Spleen (tissue), 11 donors: ENCODE results near the gene MCC. TPM values are rescaled to one million over a fixed set of nuclear protein-coding genes. Genes with fewer than 3 reads are reported as not detected.

Source experiments
- DNase-seq: peaks from one replicate; pipeline ENCODE4 v3.0.0-alpha.2; 2020
- H3K27ac ChIP-seq, 8 donors: fragments of 200-600 bp; sonication (generic) in 7 of 8; 1 replicate in 4 of 8; 2 replicates in 4 of 8; pipeline versions ENCODE4 v1.5.0 to v1.8.0; 2016 to 2021; ENCODE audit warnings: inconsistent platforms in 4 of 8, mild to moderate bottlenecking in 4 of 8, moderate library complexity in 1 of 8
- H3K27me3 ChIP-seq, 7 donors: fragments of 200-600 bp; sonication (generic) in 6 of 7; replicated peaks in 1 of 7; 1 replicate in 4 of 7; 2 replicates in 3 of 7; pipeline versions ENCODE4 v1.5.0 to v1.8.0; 2016 to 2021; ENCODE audit warnings: inconsistent platforms in 3 of 7, mild to moderate bottlenecking in 1 of 7
- H3K36me3 ChIP-seq, 6 donors: fragments of 200-600 bp; sonication (generic) in 5 of 6; 1 replicate in 4 of 6; 2 replicates in 2 of 6; pipeline versions ENCODE4 v1.5.0 to v1.8.0; 2016 to 2021; ENCODE audit warnings: inconsistent platforms in 2 of 6
- H3K4me1 ChIP-seq, 6 donors: fragments of 200-600 bp; sonication (generic) in 5 of 6; 1 replicate in 3 of 6; 2 replicates in 3 of 6; pipeline versions ENCODE4 v1.5.0 to v1.8.0; 2016 to 2021; ENCODE audit warnings: inconsistent platforms in 3 of 6
- H3K4me3 ChIP-seq, 8 donors: fragments of 200-600 bp; sonication (generic) in 7 of 8; 1 replicate in 4 of 8; 2 replicates in 4 of 8; pipeline versions ENCODE4 v1.5.0 to v1.8.0; 2016 to 2021; ENCODE audit warnings: inconsistent platforms in 4 of 8, mild to moderate bottlenecking in 4 of 8, moderate library complexity in 2 of 8
- H3K9me3 ChIP-seq, 8 donors: fragments of 200-600 bp; sonication (generic) in 7 of 8; 1 replicate in 4 of 8; 2 replicates in 4 of 8; pipeline versions ENCODE4 v1.5.0 to v1.8.0; 2016 to 2021; ENCODE audit warnings: inconsistent platforms in 4 of 8
- POLR2A ChIP-seq, 3 donors: fragments of 450-650 bp; IDR thresholded peaks; one replicate each; pipeline ENCODE4 v1.5.1; 2017; ENCODE audit warnings: antibody characterized with exemption in 3 of 3, mild to moderate bottlenecking in 1 of 3
- POLR2AphosphoS5 ChIP-seq, 3 donors: sonication (generic); formaldehyde crosslinking; IDR thresholded peaks; one replicate each; pipeline ENCODE4 v1.5.1; 2017; ENCODE audit warnings: antibody characterized with exemption in 3 of 3
- WGBS, 5 donors: extraction: QIAGEN DNeasy Blood & Tissue Kit in 3 of 5; methylation state at CpG; one replicate each; pipeline versions ENCODE4 v1.1.5 to v1.1.7; 2013 to 2018; 5-methylcytosine and 5-hydroxymethylcytosine counted together
- intact Hi-C: fragments of 100-400 bp; cut with DNase I; formaldehyde crosslinking; loops from one replicate; pipeline ENCODE4 v1.15.0; 2023; ENCODE audit warnings: low total_unique reads
- polyA plus RNA-seq, 3 donors: library from polyadenylated mRNA; stranded (reverse); fragments of 200-250 nt; gene quantifications; one replicate each; pipeline ENCODE4 v1.2.1, GENCODE V29; 2013
- total RNA-seq, 7 donors: library from RNA; depleted of rRNA in 3 of 7; stranded (reverse); fragments of >200 nt in 3 of 7; fragmentation: NEBNext Ultra II Directional in 4 of 7; extraction: Animal tissue kit (Norgen Biotek cat#: 25700) in 4 of 7; gene quantifications; one replicate each; pipeline versions ENCODE4 v1.1.0 to v1.2.1, GENCODE V29; 2016 to 2021
- TF ChIP-seq, protein P1 (sequence below), 11 experiments: fragments of 200-600 bp in 7 of 11; fragments of 450-650 bp in 4 of 11; sonication (generic) in 4 of 11; IDR thresholded peaks in 8 of 11; conservative IDR thresholded peaks in 3 of 11; 1 replicate in 7 of 11; 2 replicates in 4 of 11; pipeline versions ENCODE4 v1.4.0 to v1.8.0; 2016 to 2021; ENCODE audit warnings: antibody characterized with exemption in 11 of 11, inconsistent platforms in 4 of 11, mild to moderate bottlenecking in 1 of 11
- donor health status: healthy with polysubstance abuse.
- donor health status: DM: no; HTN: no; CAD: no; lungs with moderate emphysema.
- donor health status: DM: no; HTN: no; CAD: no.
- donor health status: Bipolar disorder and iron deficiency.
- donor health status: healthy.
- donor health status: DM: no; HTN: no; CAD: no.
- donor health status: DM: yes; HTN: yes; CAD: no.

The MCC gene
- total and polyA plus RNA-seq, 10 donors: 1.3 to 32.8 (median 15.8) TPM

- Histone ChIP-seq H3K9me3 (peaks cover 0 to 3% (median 0%) of the 10 kb centered on the region in 8 donors), H3K4me3 (peak overlapping the region; percentile 65 to 95 (median 74)), H3K27me3 (peaks cover 0 to 64% (median 0%) of the 10 kb centered on the region in 7 donors), H3K4me1 (peaks cover 0 to 41% (median 18%) of the 10 kb centered on the region in 6 donors), H3K27ac (peak overlapping the region; percentile 70 to 86 (median 82)), H3K36me3 (no peaks in the 10 kb centered on the region)
- 0 to 1% (median 0%) methylated on average over 11 of the region's 11 CpGs for WGBS, 5 donors
- intact Hi-C loops: no loop called here
- TF ChIP-seq, protein P1, sequence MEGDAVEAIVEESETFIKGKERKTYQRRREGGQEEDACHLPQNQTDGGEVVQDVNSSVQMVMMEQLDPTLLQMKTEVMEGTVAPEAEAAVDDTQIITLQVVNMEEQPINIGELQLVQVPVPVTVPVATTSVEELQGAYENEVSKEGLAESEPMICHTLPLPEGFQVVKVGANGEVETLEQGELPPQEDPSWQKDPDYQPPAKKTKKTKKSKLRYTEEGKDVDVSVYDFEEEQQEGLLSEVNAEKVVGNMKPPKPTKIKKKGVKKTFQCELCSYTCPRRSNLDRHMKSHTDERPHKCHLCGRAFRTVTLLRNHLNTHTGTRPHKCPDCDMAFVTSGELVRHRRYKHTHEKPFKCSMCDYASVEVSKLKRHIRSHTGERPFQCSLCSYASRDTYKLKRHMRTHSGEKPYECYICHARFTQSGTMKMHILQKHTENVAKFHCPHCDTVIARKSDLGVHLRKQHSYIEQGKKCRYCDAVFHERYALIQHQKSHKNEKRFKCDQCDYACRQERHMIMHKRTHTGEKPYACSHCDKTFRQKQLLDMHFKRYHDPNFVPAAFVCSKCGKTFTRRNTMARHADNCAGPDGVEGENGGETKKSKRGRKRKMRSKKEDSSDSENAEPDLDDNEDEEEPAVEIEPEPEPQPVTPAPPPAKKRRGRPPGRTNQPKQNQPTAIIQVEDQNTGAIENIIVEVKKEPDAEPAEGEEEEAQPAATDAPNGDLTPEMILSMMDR (IDR thresholded peaks at IDR 0.05 in 8 of 11, conservative IDR thresholded peaks at IDR 0.05 in 3 of 11): no peak
- TF ChIP-seq POLR2AphosphoS5 (IDR thresholded peaks at IDR 0.05): no peak
- no peak for TF ChIP-seq POLR2A (IDR thresholded peaks at IDR 0.05)
- DNase-seq: no peak
Measured at GRCh38 chr5:113293975-113294310, 194.3 kb downstream of the MCC start.

GRCh38 chr5:113293068-113293974 lies 194.9 kb downstream of the MCC start:
- H3K4me3 ChIP-seq: peak overlapping the region; percentile 65 to 95 (median 74)
- peaks cover 0 to 41% (median 18%) of the 10 kb centered on the region in 6 donors for H3K4me1 ChIP-seq
- intact Hi-C loops: no loop called here
- WGBS, 5 donors: 4 to 6% (median 5%) methylated on average over 23 of the region's 23 CpGs
- DNase-seq: no peak
- TF ChIP-seq POLR2AphosphoS5 (IDR thresholded peaks at IDR 0.05): no peak
- TF ChIP-seq, protein P1 (IDR thresholded peaks at IDR 0.05 in 8 of 11, conservative IDR thresholded peaks at IDR 0.05 in 3 of 11): no peak
- TF ChIP-seq POLR2A (IDR thresholded peaks at IDR 0.05): no peak
- peaks cover 0 to 3% (median 0%) of the 10 kb centered on the region in 8 donors for H3K9me3 ChIP-seq
- no peaks in the 10 kb centered on the region for H3K36me3 ChIP-seq
- peak overlapping the region in 4 of 8 donors; percentile 80 to 86 (median 83) for H3K27ac ChIP-seq
- H3K27me3 ChIP-seq: peaks cover 0 to 64% (median 0%) of the 10 kb centered on the region in 7 donors

- WGBS, 5 donors: 60 to 81% (median 74%) methylated on average over 3 of the region's 3 CpGs
- peaks cover 0 to 3% (median 0%) of the 10 kb centered on the region in 8 donors for H3K9me3 ChIP-seq
- DNase-seq: no peak
- intact Hi-C loops: no loop called here
- H3K36me3 ChIP-seq: no peaks in the 10 kb centered on the region
- peak overlapping the region in 3 of 8 donors; percentile 73 to 95 (median 76) for H3K4me3 ChIP-seq
- H3K27me3 ChIP-seq: peaks cover 0 to 63% (median 0%) of the 10 kb centered on the region in 7 donors
- TF ChIP-seq POLR2A (IDR thresholded peaks at IDR 0.05) (no peak), POLR2AphosphoS5 (IDR thresholded peaks at IDR 0.05) (no peak)
- TF ChIP-seq, protein P1 (IDR thresholded peaks at IDR 0.05 in 8 of 11, conservative IDR thresholded peaks at IDR 0.05 in 3 of 11): no peak
- H3K27ac ChIP-seq: no peak overlapping the region
- peaks cover 0 to 41% (median 18%) of the 10 kb centered on the region in 6 donors for H3K4me1 ChIP-seq
Measured at GRCh38 chr5:113292462-113292861, 195.8 kb downstream of the MCC start.

DNA sequence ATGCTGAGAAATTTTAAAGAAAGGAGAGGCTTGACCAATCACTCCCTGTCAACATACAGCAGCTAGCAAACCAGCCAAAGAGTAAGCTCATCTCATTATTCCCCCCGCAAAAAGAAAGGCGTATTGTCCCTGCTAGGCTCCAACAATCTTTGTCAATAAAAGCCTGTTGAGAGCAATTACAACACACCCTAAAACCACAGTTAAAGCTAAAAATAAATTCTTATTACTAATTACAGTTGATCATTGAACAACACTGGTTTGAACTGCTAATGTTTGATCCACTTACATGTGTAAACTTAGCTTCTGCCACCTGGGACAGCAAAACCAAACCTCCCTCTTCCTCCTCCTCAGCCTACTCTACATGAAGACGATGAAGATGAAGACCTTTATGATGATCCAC lies 204.7 kb downstream of the MCC start:
- Histone ChIP-seq H3K9me3 (no peaks in the 10 kb centered on the region), H3K4me3 (no peak overlapping the region), H3K36me3 (no peaks in the 10 kb centered on the region), H3K27me3 (no peaks in the 10 kb centered on the region), H3K27ac (no peak overlapping the region), H3K4me1 (no peaks in the 10 kb centered on the region)
- TF ChIP-seq POLR2AphosphoS5 (IDR thresholded peaks at IDR 0.05) (no peak), POLR2A (IDR thresholded peaks at IDR 0.05) (no peak)
- TF ChIP-seq, protein P1 (IDR thresholded peaks at IDR 0.05 in 8 of 11, conservative IDR thresholded peaks at IDR 0.05 in 3 of 11): no peak
- 90 to 98% (median 96%) methylated on average over 3 of the region's 3 CpGs for WGBS, 5 donors
- intact Hi-C loops: no loop called here
- no peak for DNase-seq
